Activated CD8-positive, alpha-beta memory T cell treated with anti-CD3 and anti-CD28 coated beads for 4 hours (primary cell): ENCODE measurements around the gene WDR93.

Experiments
- DNase-seq, 2 donors: peaks; one replicate each; pipeline ENCODE4 v3.0.0-alpha.2; 2020; ENCODE audit warnings: low read depth in 2 of 2

WDR93 gene

DNA sequence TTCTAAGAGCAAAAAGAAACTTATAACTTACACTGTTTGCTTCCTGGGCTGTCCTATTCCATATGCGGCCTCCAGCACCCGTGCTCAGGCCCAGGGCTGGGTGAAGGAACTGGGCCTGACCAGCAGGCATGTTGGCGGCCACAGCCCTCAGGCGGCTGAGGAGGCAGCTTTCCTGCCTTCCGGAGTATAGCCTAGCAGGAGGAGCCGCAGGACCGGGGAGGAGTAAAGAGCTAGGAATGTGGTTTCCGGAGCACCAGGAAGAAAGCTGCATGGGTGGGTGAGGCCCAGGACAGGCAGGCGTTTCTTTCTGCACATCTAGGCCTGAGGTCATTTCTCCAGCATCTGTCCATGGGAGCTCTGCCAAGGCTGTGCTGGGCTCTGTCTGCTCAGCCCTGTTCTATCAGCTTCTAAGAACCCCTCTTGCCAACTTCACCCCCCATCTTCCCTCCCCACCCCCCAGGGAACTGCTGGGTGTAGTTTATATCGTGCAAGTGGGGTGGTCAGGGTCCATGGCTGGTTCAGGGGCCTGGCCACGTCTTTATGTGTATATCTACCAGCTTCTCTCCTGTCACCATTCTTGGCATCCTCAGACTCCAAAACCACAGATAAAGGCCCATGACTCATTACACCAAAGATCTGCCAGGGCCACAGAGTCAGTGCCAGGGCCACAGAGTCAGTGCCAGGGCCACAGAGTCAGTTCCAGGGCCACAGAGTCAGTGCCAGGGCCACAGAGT lies 27.6 kb upstream of the WDR93 start:
- DNase-seq: no peak

DNA sequence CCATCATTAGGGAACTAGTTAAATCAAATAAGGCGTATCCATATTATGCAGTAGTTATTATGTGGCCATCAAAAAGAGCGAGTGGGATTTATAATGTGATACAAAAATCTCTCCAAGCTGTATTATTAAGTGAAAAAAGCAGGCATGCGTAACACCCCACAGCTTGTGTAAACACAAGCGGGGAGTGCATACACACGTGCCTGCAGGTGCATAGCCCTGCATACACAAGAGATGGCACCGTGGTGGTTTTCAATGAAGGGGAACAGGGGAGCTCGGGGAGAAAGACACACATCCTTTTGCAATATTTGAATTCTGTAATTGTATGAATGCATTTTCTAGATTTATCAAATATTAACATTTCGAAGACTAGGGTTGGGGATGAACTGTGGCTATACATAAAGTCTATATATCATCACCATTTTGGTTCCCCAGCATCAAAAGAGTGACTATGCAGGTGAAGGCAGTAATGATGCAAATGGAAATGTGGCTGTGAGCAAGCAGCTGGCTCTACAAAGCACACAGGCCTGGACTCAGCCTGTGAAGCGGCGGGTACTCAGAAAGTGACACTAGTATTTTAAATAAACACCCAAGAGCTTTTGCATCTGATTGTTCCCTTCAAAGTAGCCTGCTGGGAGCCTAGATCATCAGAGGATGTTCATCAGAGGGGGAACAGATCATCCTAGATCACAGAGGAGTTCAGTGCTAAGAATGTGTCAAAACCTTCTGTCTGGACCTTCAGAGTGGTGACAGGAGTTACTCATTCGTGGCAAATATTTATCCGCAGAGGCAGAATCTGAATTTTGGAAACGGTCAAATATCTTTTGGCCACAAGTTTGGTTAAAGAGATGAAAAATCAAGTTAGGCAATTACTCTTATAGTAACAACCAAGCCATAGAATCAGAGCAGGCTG lies 25.9 kb upstream of the WDR93 start:
- DNase-seq: no peak

DNA sequence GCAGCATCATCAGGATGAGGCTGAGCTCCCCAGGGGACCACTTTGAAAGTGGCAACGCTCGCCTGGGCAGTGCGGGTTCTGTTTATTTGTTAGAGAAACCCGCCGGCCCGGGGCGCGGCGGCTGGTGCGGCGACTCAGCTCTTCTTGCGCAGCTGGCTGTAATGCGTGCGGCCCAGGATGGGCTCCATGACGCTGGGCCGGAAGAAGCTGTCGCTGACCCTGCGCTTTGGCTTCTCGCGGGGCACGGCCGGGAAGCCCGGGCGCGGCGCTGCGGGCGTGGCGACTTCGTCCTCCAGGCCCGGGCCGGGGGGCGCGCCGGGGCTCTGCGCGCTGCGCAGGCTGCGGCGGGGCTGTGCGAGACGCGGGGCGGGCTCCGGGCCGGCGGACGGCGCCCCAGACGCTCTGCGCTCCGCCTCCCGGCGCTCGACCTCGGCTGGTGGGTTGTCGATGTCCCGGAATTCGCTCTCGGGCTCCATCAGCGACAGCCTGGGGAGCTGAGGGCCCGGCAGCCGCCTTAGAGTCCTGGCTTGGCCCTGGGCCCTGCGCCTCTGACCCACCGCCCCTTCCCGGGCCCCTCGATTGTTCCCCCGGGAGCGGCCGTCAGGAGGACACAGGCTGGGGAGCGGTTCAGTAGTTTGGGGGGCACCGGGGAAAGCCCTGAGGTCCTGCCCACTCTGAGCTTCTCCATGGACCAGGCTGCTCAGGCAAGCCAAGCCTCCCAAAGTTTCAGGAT lies 25.0 kb upstream of the WDR93 start:
- no peak for DNase-seq

DNA sequence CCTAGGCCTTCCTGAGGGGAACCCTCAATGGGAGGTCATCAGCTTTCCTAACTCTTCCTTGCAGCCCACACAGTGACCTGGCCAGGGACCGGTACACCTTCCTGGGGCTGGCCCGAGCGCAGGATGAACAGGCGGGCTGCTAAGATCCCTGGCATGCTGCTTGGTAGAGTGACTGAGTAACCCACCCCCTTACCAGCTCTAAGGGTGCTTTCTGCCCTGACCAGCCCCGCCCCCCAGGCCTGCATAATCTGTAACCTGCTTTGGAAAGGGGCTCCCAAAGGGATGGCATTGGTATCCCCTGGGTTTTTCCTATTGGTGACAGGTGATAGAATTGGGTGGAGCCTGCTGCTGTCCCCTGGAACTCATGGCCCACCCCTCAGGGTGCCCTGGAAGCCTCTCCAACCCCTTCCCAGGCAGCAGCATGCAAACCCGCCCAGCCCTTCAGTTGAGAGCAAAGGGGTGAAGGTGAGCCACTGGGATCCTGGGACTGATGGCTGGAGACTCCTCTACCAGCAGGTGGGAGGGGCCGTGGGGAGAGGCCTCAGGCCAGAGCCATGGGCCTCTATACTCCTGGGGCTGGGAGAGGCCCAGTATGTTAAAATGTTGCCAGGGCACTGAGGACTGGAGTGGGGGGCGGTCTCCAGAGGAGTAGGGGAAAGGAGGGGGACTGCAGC lies 24.3 kb upstream of the WDR93 start:
- no peak for DNase-seq

DNA sequence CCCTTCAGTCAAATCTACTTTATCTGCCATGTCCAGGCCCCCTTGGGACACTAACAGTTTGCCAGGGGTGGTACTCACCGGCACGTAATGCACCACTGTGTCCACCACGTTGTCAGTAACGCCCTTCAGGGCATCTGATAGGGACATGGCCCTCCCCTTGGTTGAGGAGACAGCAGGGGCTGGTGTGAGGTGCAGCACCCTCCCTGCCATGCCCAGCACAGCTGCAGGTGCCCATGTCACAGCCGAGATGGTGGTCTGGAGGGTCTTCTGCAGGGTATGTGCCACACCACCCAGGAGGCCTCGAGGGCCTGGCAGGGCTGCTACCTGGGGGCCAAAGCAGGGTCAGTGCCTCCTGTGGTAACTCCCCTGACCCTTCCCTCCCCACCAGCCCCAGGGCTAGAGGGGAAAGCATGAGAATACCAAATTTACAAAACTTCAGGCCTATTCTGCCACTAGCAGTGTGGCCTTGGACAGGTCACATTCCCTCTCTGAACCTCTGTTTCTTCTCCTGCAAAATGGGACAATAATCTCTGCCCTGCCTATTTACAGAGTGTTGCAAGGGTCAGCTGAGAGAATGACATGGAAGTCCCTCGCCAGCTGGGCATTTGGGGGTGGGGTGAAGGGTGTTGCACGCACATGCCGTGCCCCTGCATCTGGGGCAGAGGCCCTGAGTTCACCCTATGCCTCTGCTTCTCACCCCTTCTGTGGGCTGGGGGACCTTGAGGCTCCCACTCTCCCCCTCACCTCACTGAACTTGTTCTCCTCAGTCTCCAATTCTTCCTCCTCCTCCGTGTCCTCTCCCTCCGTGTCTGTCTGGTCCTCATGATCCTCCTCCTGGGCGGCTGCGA lies 23.5 kb upstream of the WDR93 start:
- DNase-seq: no peak

DNA sequence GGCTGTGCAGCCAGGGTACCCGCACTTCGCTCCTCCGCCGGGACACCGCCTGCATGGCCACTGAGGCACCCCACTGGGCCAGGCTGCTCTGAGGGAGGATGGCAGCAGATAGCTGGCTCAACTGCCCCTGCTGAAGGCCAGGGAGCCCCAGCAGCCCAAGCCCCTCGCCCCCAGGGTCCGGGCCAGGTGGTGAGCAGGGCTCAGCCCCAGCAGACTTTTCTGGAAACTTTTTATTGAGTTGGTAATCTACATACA lies 23.0 kb upstream of the WDR93 start:
- DNase-seq: no peak

DNA sequence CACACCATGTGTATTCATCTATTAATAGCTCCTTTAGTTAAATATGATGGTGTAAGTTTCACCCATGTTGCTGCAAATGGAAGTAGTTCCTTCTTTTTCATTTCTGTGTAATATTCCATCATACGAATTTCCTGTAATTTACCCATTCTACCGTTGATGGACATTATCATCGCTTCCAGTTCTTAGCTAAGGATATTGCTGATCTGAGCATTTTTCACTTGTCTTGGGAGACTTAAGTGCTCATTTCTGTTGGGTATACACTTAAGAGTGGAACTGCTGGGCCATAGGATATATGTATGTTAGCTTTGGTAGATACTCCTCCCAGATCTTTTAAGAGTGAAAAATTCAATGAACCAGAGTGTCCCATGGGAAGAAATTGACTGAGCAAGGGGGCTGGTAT lies 22.4 kb upstream of the WDR93 start:
- no peak for DNase-seq

DNA sequence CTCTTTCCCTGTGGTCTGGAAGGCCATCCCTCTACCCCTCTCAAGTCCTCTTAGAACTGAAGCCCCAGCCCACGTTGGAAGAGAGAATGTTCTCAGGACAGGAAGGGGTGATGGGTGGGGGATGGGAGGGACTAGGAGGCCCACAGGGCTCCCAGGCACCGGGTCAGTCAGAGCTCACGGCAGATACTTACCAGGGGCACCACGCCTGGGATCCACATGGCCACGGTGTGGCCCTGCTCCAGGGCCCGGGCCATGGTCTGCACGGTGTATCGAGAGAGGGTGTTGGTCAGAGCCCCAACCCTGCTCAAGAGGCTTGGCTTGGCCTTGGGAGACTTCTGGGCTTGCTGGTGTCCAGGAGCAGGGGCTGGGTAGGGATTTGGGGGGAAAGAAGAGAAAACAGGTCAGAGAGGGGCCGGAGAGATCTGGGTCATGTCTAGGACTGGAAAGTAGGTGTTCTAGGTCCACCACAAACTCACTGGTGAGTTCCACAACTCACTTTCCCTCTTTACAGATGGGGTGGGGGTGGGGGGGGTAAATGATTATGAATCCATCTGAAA lies 21.2 kb upstream of the WDR93 start:
- no peak for DNase-seq

DNA sequence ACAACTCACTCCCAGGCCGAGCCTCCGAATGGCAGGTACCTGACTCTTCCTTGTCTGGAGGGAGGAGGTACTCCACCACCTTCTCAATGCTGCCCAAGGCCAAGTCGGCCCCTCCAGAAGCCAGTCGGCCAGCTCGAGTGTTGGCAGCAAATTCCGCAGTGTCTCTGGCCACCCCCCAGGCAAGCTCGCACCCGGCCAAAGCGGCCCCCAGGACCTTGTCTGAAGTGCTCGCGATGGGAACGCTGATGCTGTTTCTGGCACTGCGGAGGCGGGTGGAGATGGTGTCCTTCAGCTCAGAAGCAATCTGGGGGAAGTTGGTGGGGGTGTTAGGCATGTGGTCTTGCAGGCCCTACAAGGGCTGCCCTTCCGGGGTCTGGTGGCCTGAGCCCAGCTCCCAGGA lies 20.7 kb upstream of the WDR93 start:
- no peak for DNase-seq

DNA sequence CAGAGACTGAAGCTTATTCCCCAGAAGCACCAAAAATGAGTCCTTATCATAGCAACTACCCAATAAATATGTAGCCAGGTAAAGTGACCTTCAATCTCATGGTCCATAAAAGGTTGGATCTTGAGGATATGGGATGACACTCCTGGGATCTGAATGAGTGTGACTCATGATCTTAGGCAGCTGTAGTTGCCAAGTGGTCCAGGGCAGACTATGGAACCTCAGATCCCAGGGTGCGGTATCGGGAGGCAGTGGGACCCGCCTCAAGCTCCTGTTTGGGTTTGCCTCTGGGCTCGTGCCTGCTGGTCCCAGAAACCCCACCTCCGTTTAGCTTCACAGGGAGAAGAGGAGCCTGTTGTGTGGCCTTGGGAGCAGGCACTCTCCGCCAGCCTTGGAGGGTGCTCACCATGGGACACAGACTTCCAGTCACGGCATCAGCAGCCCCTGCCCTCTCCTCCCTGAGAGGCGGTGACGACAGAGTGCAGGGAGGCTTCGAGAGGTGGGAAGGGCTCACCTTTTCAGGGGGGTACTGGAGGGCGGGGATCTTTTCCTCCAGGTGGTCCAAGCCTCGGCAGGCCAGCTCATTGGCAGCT lies 19.5 kb upstream of the WDR93 start:
- DNase-seq: no peak

DNA sequence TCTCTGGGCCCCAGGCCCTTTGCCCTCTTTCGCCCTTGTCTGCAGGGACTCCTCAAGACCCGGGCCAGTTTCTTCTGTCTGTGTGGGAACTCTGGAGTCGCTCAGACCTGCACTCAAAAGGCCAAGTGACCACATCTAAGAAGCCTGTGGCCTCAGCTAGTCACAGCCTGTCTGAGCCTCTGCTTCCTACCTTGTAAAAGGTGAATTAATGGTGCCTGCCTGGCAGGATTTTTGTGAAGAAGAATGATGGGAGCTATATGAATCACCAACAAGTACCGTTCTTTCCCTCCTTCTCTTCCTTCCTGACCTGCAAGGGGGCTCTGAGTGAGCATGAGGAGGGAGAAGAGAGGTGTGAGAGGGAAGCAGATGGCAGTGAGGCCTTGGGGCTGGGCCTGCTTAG lies 18.9 kb upstream of the WDR93 start:
- no peak for DNase-seq

DNA sequence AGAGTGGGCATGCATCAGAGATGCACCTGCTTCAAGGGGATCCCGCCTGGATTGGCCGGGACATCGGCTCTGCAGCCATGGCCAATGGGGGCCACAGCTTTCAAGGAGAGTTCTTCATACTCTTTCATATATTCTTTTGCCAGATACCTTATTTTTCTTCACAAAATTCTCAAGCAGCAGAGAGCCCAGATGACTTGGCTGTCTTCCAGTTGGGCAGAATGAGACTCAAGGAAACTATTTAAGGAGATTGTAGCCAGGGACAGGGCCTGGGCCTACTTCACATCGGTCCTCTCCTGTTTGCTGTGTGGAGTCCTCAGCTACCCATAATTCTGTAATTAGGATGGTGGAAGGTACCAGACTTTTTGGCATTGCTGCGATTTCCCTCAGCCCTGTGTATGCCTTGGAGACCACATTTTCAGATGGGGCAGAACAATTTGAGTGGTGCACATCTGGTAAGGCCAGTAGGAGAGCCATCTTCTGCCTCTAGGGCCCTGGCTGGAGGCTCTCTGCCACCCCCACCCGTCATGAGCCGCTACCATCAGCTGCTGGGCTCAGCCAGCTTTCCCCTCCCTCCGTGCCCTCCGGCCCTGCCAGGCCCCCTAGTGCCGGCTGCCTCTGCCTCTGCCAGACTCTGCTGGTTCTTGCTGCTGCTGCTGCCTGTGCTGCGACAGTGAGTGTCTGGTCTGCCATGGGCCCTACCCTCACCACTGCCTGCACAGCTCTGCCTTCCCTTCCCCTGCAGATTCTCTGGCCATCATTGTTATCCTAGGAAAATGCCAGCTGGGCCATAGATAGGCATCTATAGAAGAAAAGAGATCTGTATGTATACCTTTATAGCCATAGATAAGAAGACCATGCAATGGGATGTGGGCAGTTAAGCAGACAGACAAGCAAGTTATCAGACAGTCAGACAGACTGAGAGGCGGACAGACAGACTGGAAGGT lies 18.1 kb upstream of the WDR93 start:
- DNase-seq: no peak

DNA sequence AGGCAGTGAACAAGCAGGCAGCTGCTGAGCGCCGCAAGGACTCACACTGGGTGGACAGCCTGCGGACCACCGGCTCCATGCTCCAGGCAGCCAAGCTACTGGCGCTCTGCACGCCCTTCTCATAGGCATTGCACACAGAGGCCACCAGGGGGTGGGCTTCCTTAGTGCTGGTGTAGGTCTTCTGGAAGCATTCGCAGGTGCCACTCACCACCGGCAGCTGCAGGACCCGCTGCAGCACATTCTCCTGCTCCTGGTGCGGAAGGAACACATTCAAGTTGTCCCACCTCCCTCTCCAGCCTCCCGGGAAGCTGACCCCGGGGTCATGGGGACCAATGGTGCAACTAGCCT lies 17.5 kb upstream of the WDR93 start:
- no peak for DNase-seq

DNA sequence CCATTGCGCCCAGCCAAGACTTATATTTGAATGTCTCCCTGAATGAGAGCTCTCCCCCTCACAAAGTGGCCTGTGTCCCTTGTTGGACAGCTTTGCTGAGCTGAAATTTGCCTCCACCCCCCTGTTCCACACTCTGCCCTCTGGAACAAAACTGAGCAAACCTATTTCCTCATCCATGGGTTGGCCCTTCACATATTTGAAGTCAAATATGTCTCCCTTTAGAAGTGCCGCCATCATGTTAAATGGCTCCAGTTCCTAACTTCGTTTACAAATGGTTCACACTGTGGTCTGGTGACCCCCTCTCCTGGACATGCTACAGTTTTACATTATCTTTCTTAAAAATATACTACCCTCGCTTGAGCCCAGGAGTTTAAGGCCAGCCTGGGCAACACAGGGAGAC lies 16.1 kb upstream of the WDR93 start:
- no peak for DNase-seq

DNA sequence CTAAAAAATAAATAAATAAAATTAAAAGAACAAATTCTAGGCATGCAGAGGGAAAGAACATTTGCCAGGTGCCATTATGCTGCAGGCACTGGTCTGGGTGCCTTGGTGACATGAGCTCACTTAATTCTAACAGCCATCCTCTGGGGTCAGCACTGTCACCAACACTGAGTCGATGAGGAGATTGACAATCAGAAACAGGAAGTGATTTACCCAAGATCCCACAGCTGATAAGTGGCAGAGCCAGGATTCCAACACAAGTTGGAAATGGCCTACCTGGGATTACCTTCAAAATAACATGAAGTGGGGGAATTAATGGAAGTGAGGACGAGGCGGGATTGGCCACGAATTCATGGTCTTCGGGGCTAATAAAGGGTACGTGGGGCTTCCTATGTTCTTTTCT lies 15.0 kb upstream of the WDR93 start:
- no peak for DNase-seq

DNA sequence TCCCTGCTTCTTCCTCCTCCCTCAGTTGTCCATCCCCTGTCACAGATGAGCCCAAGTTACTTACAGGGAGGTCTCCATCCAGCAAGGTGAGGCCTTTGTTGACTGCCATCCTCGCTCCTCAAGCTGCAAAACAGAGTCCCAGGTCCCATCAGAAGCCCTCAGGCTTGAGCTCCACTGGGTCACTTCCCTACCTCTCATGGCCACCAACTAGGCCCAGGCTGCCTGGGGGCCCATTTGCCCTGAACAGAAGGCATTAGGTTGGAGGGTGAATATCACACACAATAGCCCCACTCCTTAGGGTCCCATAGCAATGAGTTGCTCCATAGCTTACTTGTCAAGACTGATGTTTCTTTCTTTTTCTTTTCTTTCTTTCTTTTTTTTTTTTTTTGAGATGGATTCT lies 13.2 kb upstream of the WDR93 start:
- no peak for DNase-seq

DNA sequence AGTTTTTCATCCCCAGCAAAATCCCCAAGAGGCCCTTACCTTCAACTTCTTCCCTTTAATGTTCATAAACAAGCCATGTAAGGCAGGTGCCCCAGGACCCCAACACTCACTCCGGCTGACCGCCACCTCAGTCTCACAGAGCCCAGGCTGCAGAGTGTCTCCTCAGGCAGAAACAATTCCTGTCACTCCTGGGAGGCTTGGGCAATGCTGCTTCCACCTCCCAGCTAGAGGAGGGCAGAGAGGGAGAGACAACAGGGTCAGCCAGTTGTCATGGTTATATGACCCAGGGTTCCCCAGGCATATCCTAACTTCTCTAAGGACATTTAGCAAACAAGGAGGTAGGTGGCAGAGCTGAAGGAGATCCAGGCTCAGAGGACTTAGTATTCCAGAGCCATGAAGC lies 11.4 kb upstream of the WDR93 start, which contains the start of gene PLIN1:
Gene PLIN1 (minus strand): TSS at position 156 of the 400 bp plus-strand sequence. CDS start 1,878 bp downstream, outside the sequence.
- no peak for DNase-seq

DNA sequence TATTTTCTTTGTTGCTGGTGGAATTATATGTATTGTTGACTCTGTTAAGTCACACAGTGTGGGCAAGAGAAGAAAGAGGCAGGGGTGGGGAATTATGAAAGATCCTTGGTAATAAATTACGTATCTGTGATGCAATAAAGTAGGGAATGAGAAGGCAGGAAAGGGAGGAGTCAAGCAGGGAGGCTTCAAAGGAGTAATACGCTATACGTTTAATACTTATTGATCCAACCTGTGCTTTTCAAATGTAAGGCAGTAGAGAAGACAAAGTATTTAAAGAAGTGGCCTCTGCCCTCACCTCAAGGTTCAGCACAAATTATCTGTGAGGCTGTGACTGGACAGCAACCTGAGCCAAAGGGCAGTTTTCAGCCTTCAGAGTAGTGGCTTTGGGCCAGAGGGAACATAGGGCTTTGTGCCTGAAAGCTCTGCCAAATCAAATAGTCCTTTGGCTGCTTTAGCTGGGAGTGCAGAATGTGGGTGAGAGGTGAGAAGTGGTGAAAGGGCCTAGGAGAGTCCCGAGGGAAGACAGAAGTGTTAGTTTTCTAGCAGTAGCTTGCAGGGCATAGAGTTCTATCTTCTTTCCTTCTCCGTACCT lies 10.2 kb upstream of the WDR93 start:
- no peak for DNase-seq

DNA sequence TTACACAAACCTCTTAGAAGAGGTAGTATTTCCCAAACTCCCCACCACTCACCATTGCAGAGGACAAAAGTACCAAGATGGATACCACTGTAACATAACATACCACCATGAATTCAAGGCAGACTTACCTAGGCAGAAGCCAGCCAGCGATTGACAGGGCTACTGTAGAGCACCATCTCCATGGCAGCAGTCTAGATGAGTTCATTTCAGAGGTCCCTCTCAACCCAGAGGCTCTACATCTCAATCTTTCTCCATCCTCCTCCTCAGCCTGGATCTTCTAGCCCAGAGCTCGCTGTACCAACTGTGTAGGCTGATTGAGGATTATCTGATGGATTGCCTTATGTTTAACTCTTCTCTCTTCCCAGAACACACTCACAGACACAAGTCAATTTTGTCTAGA lies 9.5 kb upstream of the WDR93 start:
- DNase-seq: no peak
